GM23248 (cell line): ENCODE measurements around the gene ARSK.

Experiments
- EZH2 ChIP-seq: fragments of 200-600 bp; sonication (generic); IDR thresholded peaks from 2 replicates; pipeline ENCODE4 v1.6.1; 2018; ENCODE audit warnings: antibody characterized with exemption, mild to moderate bottlenecking; ENCODE audit not compliant: insufficient read depth, poor library complexity, severe bottlenecking
- EZH2phosphoT487 ChIP-seq: fragments of 200-600 bp; sonication (generic); IDR thresholded peaks from 2 replicates; pipeline ENCODE4 v1.6.1; 2018; ENCODE audit warnings: antibody characterized with exemption, moderate library complexity, mild to moderate bottlenecking, low read depth; ENCODE audit not compliant: insufficient read depth

DNA sequence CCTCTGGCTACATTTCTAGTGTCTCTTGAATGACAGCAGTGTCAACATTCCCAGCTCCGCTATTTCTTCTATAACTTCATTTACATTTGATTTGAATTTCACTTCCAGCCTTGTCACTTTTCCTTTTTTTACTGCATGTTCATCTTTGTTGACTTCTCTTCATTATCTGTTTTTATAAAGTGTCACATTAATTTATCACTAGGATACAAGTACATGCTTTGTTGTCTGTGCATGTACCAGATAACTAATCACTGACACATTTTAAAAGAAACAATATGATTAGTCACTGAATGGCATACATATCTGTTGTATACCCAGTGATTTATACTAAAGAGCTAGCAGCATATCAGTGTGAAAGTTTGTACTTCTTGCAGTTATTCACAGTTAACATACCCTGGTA lies 29.1 kb downstream of the ARSK start:
- TF ChIP-seq EZH2 (no peak), EZH2phosphoT487 (no peak)
